MCF 10A (cell line): Measurements from ENCODE around the gene SHQ1. TPM values are rescaled to one million over a fixed set of nuclear protein-coding genes. Genes with fewer than 3 reads are reported as not detected.
"Not testable (repeated sequence)": the region's sequence is repeated elsewhere in the genome, so short reads cannot be mapped to it uniquely, and the experiment has no call there.

Source experiments
- BruUV-seq: library from RNA; stranded (reverse); fragments of 400-500 nt; replicated peaks from 2 replicates; lab custom pipeline; 2021; lab: Mats Ljungman, UMichigan
- CTCF ChIA-PET: fragments of 300-600 bp; sonication (Branson Sonifier 250); formaldehyde crosslinking; extraction: SDS; loops from one replicate; lab custom pipeline; 2021; ENCODE audit warnings: antibody characterized with exemption, inconsistent platforms; lab: Yijun Ruan, JAX
- POLR2A ChIA-PET: fragments of 300-600, 350-650 bp; sonication (Branson Sonifier 250); formaldehyde crosslinking; extraction: SDS; loops from one replicate; lab custom pipeline; 2020; ENCODE audit warnings: antibody characterized with exemption, inconsistent platforms; lab: Yijun Ruan, JAX
- DNase-seq: peaks from one replicate; pipeline ENCODE4 v3.0.0-alpha.2; 2018; ENCODE audit not compliant: unreplicated experiment
- H3K27ac Mint-ChIP-seq: one replicate; pipeline ENCODE4 v1.8.0; 2022; ENCODE audit warnings: mild to moderate bottlenecking, low read depth, mixed read lengths; ENCODE audit not compliant: unreplicated experiment
- H3K27me3 Mint-ChIP-seq: one replicate; pipeline ENCODE4 v1.8.0; 2022; ENCODE audit warnings: mixed read lengths; ENCODE audit not compliant: insufficient read depth, unreplicated experiment
- H3K36me3 Mint-ChIP-seq: one replicate; pipeline ENCODE4 v1.8.0; 2022; ENCODE audit warnings: mild to moderate bottlenecking, moderate library complexity, mixed read lengths; ENCODE audit not compliant: insufficient read depth, unreplicated experiment
- H3K4me1 Mint-ChIP-seq: one replicate; pipeline ENCODE4 v1.8.0; 2022; ENCODE audit warnings: mixed read lengths; ENCODE audit not compliant: insufficient read depth, unreplicated experiment
- H3K4me3 Mint-ChIP-seq: one replicate; pipeline ENCODE4 v1.8.0; 2022; ENCODE audit warnings: mild to moderate bottlenecking, moderate library complexity, mixed read lengths; ENCODE audit not compliant: unreplicated experiment
- H3K9me3 Mint-ChIP-seq: one replicate; pipeline ENCODE4 v1.8.0; 2022; ENCODE audit warnings: mixed read lengths; ENCODE audit not compliant: unreplicated experiment
- CTCF ChIP-seq: fragments of 200-600 bp; IDR thresholded peaks from one replicate; pipeline ENCODE4 v1.8.0; 2022; ENCODE audit warnings: antibody characterized with exemption, mild to moderate bottlenecking; ENCODE audit not compliant: unreplicated experiment
- intact Hi-C: fragments of 100-400 bp; cut with micrococcal nuclease; formaldehyde crosslinking; loops from 2 replicates; pipeline ENCODE4 v1.14.1; 2022
- total RNA-seq: library from RNA; stranded (reverse); gene quantifications from 2 replicates; pipeline ENCODE4 v1.2.3, GENCODE V29; 2022

SHQ1 gene
- total RNA-seq, 1 experiment from 2014 or later = 17.4 TPM

- Mint-ChIP-seq H3K4me1 (peaks cover 6% of the 10 kb centered on the region), H3K9me3 (no peaks in the 10 kb centered on the region), H3K36me3 (no peaks in the 10 kb centered on the region), H3K27me3 (no peaks in the 10 kb centered on the region), H3K4me3 (peak overlapping the region; percentile 55), H3K27ac (no peak overlapping the region)
- intact Hi-C loops = no loop called here
- POLR2A ChIA-PET = interaction anchor here (1.0 kb wide), 1 partner anchor 16 kb away, joined by 3 read pairs; no protein-coding TSS in a partner anchor
- CTCF ChIA-PET = interaction anchor here (0.6 to 1.4 kb wide), 6 partner anchors 10 to 555 kb away, joined by 3 to 4 read pairs (median 3); no protein-coding TSS in a partner anchor
- TF ChIP-seq CTCF = no peak
- BruUV-seq = no TSS peak
- peak; percentile 25 for DNase-seq
These were observed 109.3 kb downstream of the SHQ1 start for GRCh38 chr3:72738752-72739530.

- H3K36me3 Mint-ChIP-seq, POLR2A ChIA-PET: not testable (repeated sequence)
These were observed 113.2 kb downstream of the SHQ1 start for GRCh38 chr3:72735072-72735471.

GRCh38 chr3:72733676-72734075 lies 114.6 kb downstream of the SHQ1 start:
- H3K4me1 Mint-ChIP-seq = no peaks in the 10 kb centered on the region
- no peak for TF ChIP-seq CTCF
- ChIA-PET CTCF (interaction anchor here (0.7 kb wide), 1 partner anchor 762 kb away, joined by 3 read pairs; no protein-coding TSS in a partner anchor), POLR2A (interaction anchor here (0.6 kb wide), 1 partner anchor 185 kb away, joined by 3 read pairs; no protein-coding TSS in a partner anchor)
- no peaks in the 10 kb centered on the region for H3K9me3 Mint-ChIP-seq
- intact Hi-C loops = no loop called here
- no peaks in the 10 kb centered on the region for H3K27me3 Mint-ChIP-seq
- DNase-seq = no peak
- no peak overlapping the region for H3K27ac Mint-ChIP-seq
- no peak overlapping the region for H3K4me3 Mint-ChIP-seq
- no TSS peak for BruUV-seq
- no peaks in the 10 kb centered on the region for H3K36me3 Mint-ChIP-seq

More at GRCh38 chr3:72735072-72735471, 113.2 kb downstream of the SHQ1 start:
- H3K4me3 Mint-ChIP-seq, BruUV-seq, intact Hi-C loops, H3K4me1 Mint-ChIP-seq, H3K9me3 Mint-ChIP-seq, DNase-seq, H3K27ac Mint-ChIP-seq, H3K27me3 Mint-ChIP-seq: not testable (repeated sequence)
- CTCF ChIA-PET = interaction anchor here (0.6 kb wide), 1 partner anchor 68 kb away, joined by 3 read pairs; no protein-coding TSS in a partner anchor

- H3K4me3 Mint-ChIP-seq, H3K27ac Mint-ChIP-seq, H3K4me1 Mint-ChIP-seq, H3K36me3 Mint-ChIP-seq, H3K9me3 Mint-ChIP-seq, H3K27me3 Mint-ChIP-seq, BruUV-seq, intact Hi-C loops: not testable (repeated sequence)
- ChIA-PET POLR2A (interaction anchor here (1.1 kb wide), 1 partner anchor 8 kb away, joined by 3 read pairs; no protein-coding TSS in a partner anchor), CTCF (interaction anchor here (0.6 kb wide), 2 partner anchors 184 to 484 kb away, joined by 3 read pairs; no protein-coding TSS in a partner anchor)
- peak; percentile 13 for DNase-seq
These were observed 115.4 kb downstream of the SHQ1 start for GRCh38 chr3:72732666-72733345.
